B cell (primary cell): Measurements from ENCODE around the gene ZNF672. TPM values are rescaled to one million over a fixed set of nuclear protein-coding genes. Genes with fewer than 3 reads are reported as not detected.
A peak's percentile ranks its signal among the peaks of the same experiment; 100 is the strongest.
"Not testable (repeated sequence)": the region's sequence is repeated elsewhere in the genome, so short reads cannot be mapped to it uniquely, and the experiment has no call there.

Source experiments
- ATAC-seq: fragments of 200-7000 bp; cut with Tn5 transposase; one replicate; pipeline ENCODE4 v1.10.0; 2021; ENCODE audit warnings: low read depth, mild to moderate bottlenecking, moderate number of reproducible peaks, moderate library complexity
- CTCF ChIA-PET: fragments of 350-600 bp; sonication (Branson Sonifier 250); formaldehyde crosslinking; loops from one replicate; lab custom pipeline; 2021; ENCODE audit warnings: antibody characterized with exemption, inconsistent platforms; lab: Charles Lee
- POLR2A ChIA-PET: fragments of 350-600 bp; sonication (Branson Sonifier 250); formaldehyde crosslinking; loops from one replicate; lab custom pipeline; 2021; ENCODE audit warnings: antibody characterized with exemption; lab: Charles Lee
- DNase-seq: peaks from one replicate; pipeline ENCODE4 v3.0.0; 2013
- H2AFZ ChIP-seq: 2 replicates; pipeline ENCODE4 v1.6.1; 2012; ENCODE audit warnings: mild to moderate bottlenecking, low read depth, low read length; ENCODE audit not compliant: insufficient read depth, poor library complexity, severe bottlenecking
- H3K27ac ChIP-seq, 2 donors: 1 replicate in 1 of 2; 2 replicates in 1 of 2; pipeline ENCODE4 v1.5.1; 2012 to 2013; ENCODE audit warnings: low read length in 2 of 2, mild to moderate bottlenecking in 2 of 2, moderate library complexity in 1 of 2
- H3K27me3 ChIP-seq, 4 experiments: fragments of 200-600 bp in 1 of 4; sonication (generic) in 1 of 4; replicated peaks in 1 of 4; 1 replicate in 2 of 4; 2 replicates in 2 of 4; pipeline versions ENCODE4 v1.6.1 to v1.7.0; 2013 to 2016; ENCODE audit warnings: low read length in 3 of 4, mild to moderate bottlenecking in 2 of 4, mixed read lengths in 1 of 4, moderate library complexity in 1 of 4; ENCODE audit not compliant: insufficient read depth in 4 of 4, control insufficient read depth in 3 of 4; ENCODE audit errors: control extremely low read depth in 1 of 4
- H3K36me3 ChIP-seq, 2 experiments: replicated peaks in 1 of 2; 1 replicate in 1 of 2; 2 replicates in 1 of 2; pipeline versions ENCODE4 v1.6.1 to v1.7.1; 2013; ENCODE audit warnings: low read length in 1 of 2; ENCODE audit not compliant: insufficient read depth in 2 of 2, control insufficient read depth in 1 of 2; ENCODE audit errors: control extremely low read depth in 1 of 2, extremely low read depth in 1 of 2
- H3K4me1 ChIP-seq, 2 donors: fragments of 200-600 bp in 1 of 2; sonication (generic) in 1 of 2; 1 replicate in 1 of 2; 2 replicates in 1 of 2; pipeline versions ENCODE4 v1.5.1 to v1.6.1; 2013 to 2017; ENCODE audit warnings: low read length in 2 of 2; ENCODE audit not compliant: control insufficient read depth in 2 of 2, insufficient read depth in 2 of 2
- H3K4me2 ChIP-seq: replicated peaks from 2 replicates; pipeline ENCODE3; 2012; ENCODE audit warnings: mild to moderate bottlenecking, low read depth, low read length; ENCODE audit not compliant: poor library complexity, severe bottlenecking
- H3K4me3 ChIP-seq, 5 experiments: fragments of 200-600 bp in 1 of 5; sonication (generic) in 1 of 5; 1 replicate in 3 of 5; 2 replicates in 2 of 5; pipeline versions ENCODE4 v1.5.1 to v1.7.0; 2011 to 2016; ENCODE audit warnings: low read length in 4 of 5, mild to moderate bottlenecking in 4 of 5, low read depth in 2 of 5, control low read depth in 1 of 5, moderate library complexity in 1 of 5; ENCODE audit not compliant: insufficient read depth in 1 of 5; ENCODE audit errors: control extremely low read depth in 1 of 5, extremely low read depth in 1 of 5
- H3K79me2 ChIP-seq: fragments of 200-600 bp; sonication (generic); one replicate; pipeline ENCODE4 v1.6.0; 2016; ENCODE audit warnings: low read length; ENCODE audit not compliant: control insufficient read depth, insufficient read depth
- H3K9ac ChIP-seq: fragments of 200-600 bp; sonication (generic); 2 replicates; pipeline ENCODE4 v1.6.1; 2017; ENCODE audit warnings: mild to moderate bottlenecking, low read length, moderate library complexity
- H3K9me3 ChIP-seq, 3 donors: one replicate each; pipeline versions ENCODE4 v1.6.1 to v1.7.1; 2013; ENCODE audit warnings: low read length in 2 of 3; ENCODE audit not compliant: control insufficient read depth in 2 of 3, insufficient read depth in 1 of 3; ENCODE audit errors: control extremely low read depth in 1 of 3
- H4K20me1 ChIP-seq: 2 replicates; pipeline ENCODE4 v1.6.0; 2012; ENCODE audit warnings: mild to moderate bottlenecking, low read length; ENCODE audit not compliant: insufficient read depth, control insufficient read depth, poor library complexity, severe bottlenecking
- H3K27ac Mint-ChIP-seq: one replicate; pipeline ENCODE4 v1.8.0; 2021; ENCODE audit warnings: mixed read lengths
- H3K27me3 Mint-ChIP-seq: one replicate; pipeline ENCODE4 v1.8.0; 2021; ENCODE audit warnings: mixed read lengths
- H3K4me1 Mint-ChIP-seq: one replicate; pipeline ENCODE4 v1.8.0; 2021; ENCODE audit warnings: mixed read lengths
- H3K4me3 Mint-ChIP-seq: one replicate; pipeline ENCODE4 v1.8.0; 2021; ENCODE audit warnings: mixed read lengths
- H3K9me3 Mint-ChIP-seq: one replicate; pipeline ENCODE4 v1.8.0; 2022; ENCODE audit warnings: mixed read lengths; ENCODE audit not compliant: insufficient read depth
- CTCF ChIP-seq: fragments of 200-600 bp; IDR thresholded peaks from one replicate; pipeline ENCODE4 v1.8.0; 2022; ENCODE audit warnings: antibody characterized with exemption, mild to moderate bottlenecking
- EZH2 ChIP-seq: IDR thresholded peaks from 2 replicates; pipeline ENCODE4 v1.6.1; 2012; ENCODE audit warnings: borderline replicate concordance, low read depth, mild to moderate bottlenecking, moderate library complexity, low read length; ENCODE audit not compliant: insufficient read depth, poor library complexity, severe bottlenecking
- WGBS: methylation state at CpG from one replicate; pipeline ENCODE4 v1.1.5; 2013; ENCODE audit warnings: missing lambda C conversion rate; ENCODE audit not compliant: insufficient coverage; 5-methylcytosine and 5-hydroxymethylcytosine counted together
- intact Hi-C: fragments of 100-400 bp; cut with micrococcal nuclease; formaldehyde crosslinking; loops from one replicate; pipeline ENCODE4 v1.10.0; 2022
- polyA plus RNA-seq: library from polyadenylated mRNA; depleted of rRNA; stranded (reverse); fragments of >200 nt; gene quantifications from 2 replicates; pipeline ENCODE4 v1.2.3, GENCODE V29; 2012
- total RNA-seq, 2 donors: library from RNA; stranded (reverse); fragments of 120-200 nt in 1 of 2; gene quantifications; 1 replicate in 1 of 2; 2 replicates in 1 of 2; pipeline versions ENCODE4 v1.2.3 to v1.2.4, GENCODE V29; 2013 to 2022

The ZNF672 gene
- total and polyA plus RNA-seq, 2 donors (not counting 1 experiment from before 2014, with no cell fraction given) = 46.4 to 56.3 TPM

DNA sequence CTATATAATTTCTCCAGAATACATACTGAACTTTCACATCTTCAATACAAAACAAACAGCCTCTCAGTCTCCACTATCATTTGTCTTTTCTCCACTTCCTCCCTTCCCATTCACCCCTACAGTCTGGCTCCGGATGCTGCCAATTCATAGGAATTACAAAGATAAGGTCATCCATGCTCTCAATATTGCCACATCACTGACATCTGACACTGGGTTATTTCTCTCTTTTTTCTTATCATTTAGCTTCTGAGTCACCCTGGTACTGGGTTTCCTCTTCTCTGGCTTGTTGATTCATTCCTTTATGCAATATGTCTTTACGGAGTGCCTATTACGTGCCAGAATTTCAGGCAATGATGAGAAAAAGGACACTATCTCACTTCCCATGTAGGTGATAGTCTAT, 9.2 kb upstream of the ZNF672 start:
- intact Hi-C loops = no loop called here
- Mint-ChIP-seq H3K9me3 (no peaks in the 10 kb centered on the region), H3K4me1 (peaks cover 30% of the 10 kb centered on the region), H3K27me3 (no peaks in the 10 kb centered on the region), H3K27ac (peak overlapping the region; percentile 50), H3K4me3 (no peak overlapping the region)
- WGBS = 91% methylated on average over 1 of the region's 3 CpGs
- peaks cover 14% of the 10 kb centered on the region for H4K20me1 ChIP-seq
- ATAC-seq (no peak), DNase-seq (no peak)
- ChIA-PET CTCF (interaction anchor here (3.9 to 4.8 kb wide), 2 partner anchors 9 to 23 kb away, joined by 22 to 43 read pairs; partner anchors contain the start of gene ZNF672), POLR2A (no interaction called here)
- H3K9ac ChIP-seq = no peak overlapping the region
- H3K9me3 ChIP-seq = no peaks in the 10 kb centered on the region
- H3K4me3 ChIP-seq = no peak overlapping the region
- TF ChIP-seq CTCF = no peak
- no peak for TF ChIP-seq EZH2
- H3K4me1 ChIP-seq = peaks cover 25 to 27% of the 10 kb centered on the region in 2 donors
- H3K36me3 ChIP-seq = peaks cover 0 to 12% of the 10 kb centered on the region in 2 experiments
- no peak overlapping the region for H3K4me2 ChIP-seq
- no peak overlapping the region for H3K27ac ChIP-seq
- peaks cover 24% of the 10 kb centered on the region for H3K79me2 ChIP-seq
- no peaks in the 10 kb centered on the region for H3K27me3 ChIP-seq
- no peak overlapping the region for H2AFZ ChIP-seq

DNA sequence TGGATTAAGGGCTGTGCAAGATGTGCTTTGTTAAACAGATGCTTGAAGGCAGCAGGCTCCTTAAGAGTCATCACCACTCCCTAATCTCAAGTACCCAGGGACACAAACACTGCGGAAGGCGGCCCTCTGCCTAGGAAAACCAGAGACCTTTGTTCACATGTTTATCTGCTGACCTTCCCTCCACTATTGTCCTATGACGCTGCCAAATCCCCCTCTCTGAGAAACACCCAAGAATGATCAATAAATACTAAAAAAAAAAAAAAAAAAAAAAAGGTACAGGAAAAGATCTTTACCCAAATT, 7.4 kb upstream of the ZNF672 start:
- H3K4me1 ChIP-seq = peaks cover 18 to 19% of the 10 kb centered on the region in 2 donors
- H3K27me3 Mint-ChIP-seq, H4K20me1 ChIP-seq, DNase-seq, H2AFZ ChIP-seq, H3K79me2 ChIP-seq, H3K9me3 ChIP-seq, H3K4me3 ChIP-seq, H3K9me3 Mint-ChIP-seq, H3K4me2 ChIP-seq, CTCF ChIA-PET, intact Hi-C loops, H3K9ac ChIP-seq, H3K27me3 ChIP-seq, H3K4me3 Mint-ChIP-seq, H3K36me3 ChIP-seq, H3K27ac Mint-ChIP-seq, ATAC-seq, H3K27ac ChIP-seq: not testable (repeated sequence)
- WGBS = no CpG with 5 or more reads among the region's 3 CpGs
- POLR2A ChIA-PET = interaction anchor here (0.8 kb wide), 1 partner anchor 12 kb away, joined by 7 read pairs; no protein-coding TSS in a partner anchor
- H3K4me1 Mint-ChIP-seq = peaks cover 12% of the 10 kb centered on the region
